Left colon (tissue), 2 donors: ENCODE measurements around the gene RAB22A. TPM values are rescaled to one million over a fixed set of nuclear protein-coding genes. Genes with fewer than 3 reads are reported as not detected.

Experiments
- ATAC-seq: fragments of 200-7000 bp; cut with Tn5 transposase; one replicate; pipeline ENCODE4 v1.9.1; 2020; ENCODE audit warnings: mild to moderate bottlenecking, moderate library complexity
- DNase-seq, 2 donors: peaks; one replicate each; pipeline ENCODE4 v3.0.0-alpha.2; 2020
- intact Hi-C, 2 donors: fragments of 100-400 bp; cut with DNase I in 1 of 2; cut with micrococcal nuclease in 1 of 2; formaldehyde crosslinking; loops; one replicate each; pipeline versions ENCODE4 v1.11.2 to v1.14.0; 2022; cut with DNase I, micrococcal nuclease
- total RNA-seq, 2 donors: library from RNA; stranded (reverse); fragmentation: NEBNext Ultra II Directional; extraction: Animal tissue kit (Norgen Biotek cat#: 25700); gene quantifications; one replicate each; pipeline ENCODE4 v1.2.1, GENCODE V29; 2021
- donor health status: DM: no; HTN: no; CAD: no.
- donor health status: DM: yes; HTN: yes; CAD: no.

RAB22A gene
- total RNA-seq, 2 donors from 2014 or later: 22.4 to 27.4 TPM

- intact Hi-C loops: no loop called here
- ATAC-seq (no peak), DNase-seq (no peak)
These were observed 13.3 kb upstream of the RAB22A start for GRCh38 chr20:58296051-58296837.

GRCh38 chr20:58297394-58297793 is 12.1 kb upstream of the RAB22A start:
- intact Hi-C loops: no loop called here
- DNase-seq: no peak

GRCh38 chr20:58300321-58300720 is 9.2 kb upstream of the RAB22A start:
- ATAC-seq (no peak), DNase-seq (no peak)
- intact Hi-C loops: no loop called here

More at GRCh38 chr20:58297394-58297793, 12.1 kb upstream of the RAB22A start:
- no peak for ATAC-seq

- DNase-seq: no peak
- intact Hi-C loops: no loop called here
- ATAC-seq: no peak
These were observed 6.0 kb upstream of the RAB22A start for GRCh38 chr20:58303547-58303946.

- DNase-seq (no peak), ATAC-seq (no peak)
- intact Hi-C loops: no loop called here
These were observed 4.5 kb upstream of the RAB22A start for GRCh38 chr20:58305061-58305460.

DNA sequence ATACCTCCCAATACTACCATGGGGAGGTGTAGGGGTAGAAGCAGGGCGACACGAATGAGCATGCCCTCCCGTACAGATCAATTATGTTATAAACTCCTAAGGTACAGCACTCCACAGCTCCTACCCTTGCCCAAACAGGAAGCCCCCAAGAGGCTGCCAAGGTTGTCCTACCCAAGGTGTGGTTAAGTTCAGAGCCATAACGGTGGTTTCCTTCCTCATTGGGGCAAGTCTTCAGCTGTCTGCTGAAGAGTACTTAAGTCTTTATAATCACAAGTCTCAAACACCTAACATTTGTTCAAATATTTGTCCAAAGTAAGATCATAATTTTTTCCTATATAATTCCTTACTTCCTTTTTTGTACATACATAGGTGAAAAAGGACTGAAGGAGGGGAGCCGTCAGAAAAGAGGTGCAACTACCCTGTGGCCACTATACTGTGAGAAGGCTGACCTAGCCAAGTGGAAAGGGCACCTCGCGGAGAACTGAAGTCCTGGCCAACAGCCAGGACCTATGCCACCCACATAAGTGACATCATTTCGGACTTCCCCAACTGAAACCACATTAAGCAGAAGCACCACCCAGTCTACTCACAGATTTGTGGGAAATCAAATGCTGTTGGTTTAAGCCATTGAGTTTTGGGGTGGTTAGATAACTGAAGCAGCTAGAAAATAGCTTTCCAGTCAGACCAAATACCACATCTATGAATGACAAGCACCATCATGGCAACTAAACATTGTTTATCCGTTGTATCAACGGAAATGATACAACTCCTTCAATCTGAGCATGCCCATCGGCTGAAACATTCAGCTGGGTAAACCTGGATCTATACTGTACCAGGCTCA is 2.9 kb upstream of the RAB22A start:
- intact Hi-C loops: no loop called here
- peak; percentile 46 to 54 for DNase-seq
- peak; percentile 36 for ATAC-seq

DNA sequence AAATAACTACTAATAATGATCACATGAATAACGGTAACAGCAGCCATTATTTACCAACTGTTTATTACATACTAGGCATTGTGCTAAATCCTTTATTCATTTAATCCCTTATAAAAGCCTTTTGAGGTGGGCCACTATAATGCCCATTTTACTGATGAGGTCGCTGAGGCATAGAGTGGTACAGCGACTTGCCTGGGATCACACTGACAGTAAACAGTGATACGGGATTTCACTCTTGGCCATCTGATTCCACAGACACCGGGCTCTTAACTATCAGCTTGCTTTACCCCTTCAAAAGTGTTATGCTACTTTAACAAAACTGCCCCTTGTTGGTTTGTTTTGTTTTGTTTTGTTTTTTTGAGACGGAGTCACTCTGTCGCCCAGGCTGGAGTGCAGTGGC is 2.2 kb upstream of the RAB22A start:
- intact Hi-C loops: no loop called here
- no peak for ATAC-seq
- no peak for DNase-seq

GRCh38 chr20:58308290-58308679 is 1.2 kb upstream of the RAB22A start:
- ATAC-seq (no peak), DNase-seq (peak in 1 of 2 donors; percentile 12)
- intact Hi-C loops: no loop called here

- ATAC-seq (peak; percentile 69), DNase-seq (peak; percentile 66 to 75)
- intact Hi-C loops: no loop called here
These were observed 611 bp upstream of the RAB22A start for GRCh38 chr20:58308680-58309527.

- ATAC-seq: peak; percentile 23
- intact Hi-C loops: no loop called here
- DNase-seq: no peak
These were observed 822 bp downstream of the RAB22A start for GRCh38 chr20:58310291-58310782.

- DNase-seq (no peak), ATAC-seq (no peak)
- intact Hi-C loops: no loop called here
These were observed 3.3 kb downstream of the RAB22A start for GRCh38 chr20:58312836-58313235.

- ATAC-seq (no peak), DNase-seq (no peak)
- intact Hi-C loops: no loop called here
These were observed 3.9 kb downstream of the RAB22A start for GRCh38 chr20:58313396-58313795.

- intact Hi-C loops: no loop called here
- DNase-seq (no peak), ATAC-seq (no peak)
These were observed 11.7 kb downstream of the RAB22A start for GRCh38 chr20:58321205-58321604.

- no peak for DNase-seq
- no peak for ATAC-seq
- intact Hi-C loops: no loop called here
These were observed 12.6 kb downstream of the RAB22A start for GRCh38 chr20:58322083-58322482.

- no peak for DNase-seq
- ATAC-seq: no peak
- intact Hi-C loops: no loop called here
These were observed 16.4 kb downstream of the RAB22A start for GRCh38 chr20:58325912-58326311.

GRCh38 chr20:58327211-58327610 is 17.7 kb downstream of the RAB22A start:
- DNase-seq (no peak), ATAC-seq (no peak)
- intact Hi-C loops: no loop called here

GRCh38 chr20:58328836-58329235 is 19.3 kb downstream of the RAB22A start:
- intact Hi-C loops: no loop called here
- DNase-seq: no peak
- ATAC-seq: no peak

DNA sequence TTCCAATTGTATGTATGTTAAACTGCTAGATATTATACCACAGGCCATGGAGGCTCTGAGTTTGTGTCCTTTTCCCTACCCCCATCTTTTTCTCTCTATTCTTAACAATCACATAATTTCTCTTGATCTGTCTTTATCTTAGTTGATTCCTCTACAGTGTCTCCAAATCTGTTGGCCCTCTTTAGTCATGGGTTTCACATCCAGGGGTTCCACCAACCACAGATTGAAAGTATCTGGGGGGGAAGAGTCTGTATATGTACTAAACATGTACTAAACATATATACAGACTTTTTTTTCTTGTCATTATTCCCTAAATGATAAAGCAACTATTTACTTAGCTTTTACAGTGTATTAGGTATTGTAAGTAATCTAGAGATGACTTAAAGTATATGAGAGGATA is 20.2 kb downstream of the RAB22A start:
- no peak for ATAC-seq
- no peak for DNase-seq
- intact Hi-C loops: no loop called here

GRCh38 chr20:58330249-58330648 is 20.7 kb downstream of the RAB22A start:
- DNase-seq (no peak), ATAC-seq (no peak)
- intact Hi-C loops: no loop called here
